Uterus (tissue), 4 donors: Measurements from ENCODE around the gene SLC9A1. TPM values are rescaled to one million over a fixed set of nuclear protein-coding genes. Genes with fewer than 3 reads are reported as not detected.

Source experiments
- DNase-seq, 2 donors: peaks; one replicate each; pipeline ENCODE4 v3.0.0-alpha.2; 2019 to 2020
- H3K27ac ChIP-seq, 2 donors: fragments of 200-600 bp; sonication (generic); 1 replicate in 1 of 2; 2 replicates in 1 of 2; pipeline ENCODE4 v1.5.1; 2016 to 2018
- H3K27me3 ChIP-seq, 2 donors: fragments of 200-600 bp; sonication (generic); one replicate each; pipeline ENCODE4 v1.5.1; 2018 to 2019; ENCODE audit warnings: control low read depth in 1 of 2
- H3K36me3 ChIP-seq, 2 donors: fragments of 200-600 bp; sonication (generic); one replicate each; pipeline ENCODE4 v1.5.1; 2019; ENCODE audit warnings: control low read depth in 1 of 2
- H3K4me1 ChIP-seq, 2 donors: fragments of 200-600 bp; sonication (generic); one replicate each; pipeline ENCODE4 v1.5.1; 2018 to 2019; ENCODE audit warnings: control low read depth in 1 of 2
- H3K4me3 ChIP-seq, 2 donors: fragments of 200-600 bp; sonication (generic); 1 replicate in 1 of 2; 2 replicates in 1 of 2; pipeline ENCODE4 v1.5.1; 2018 to 2019; ENCODE audit warnings: mild to moderate bottlenecking in 1 of 2
- H3K9me3 ChIP-seq, 2 donors: fragments of 200-600 bp; sonication (generic); one replicate each; pipeline ENCODE4 v1.5.1; 2019; ENCODE audit warnings: control low read depth in 1 of 2
- CTCF ChIP-seq, 4 experiments: fragments of 200-600 bp in 2 of 4; fragments of 450-650 bp in 2 of 4; sonication (generic) in 2 of 4; IDR thresholded peaks; one replicate each; pipeline ENCODE4 v1.5.1; 2016 to 2019; ENCODE audit warnings: antibody characterized with exemption in 4 of 4, mild to moderate bottlenecking in 2 of 4, moderate library complexity in 1 of 4
- POLR2A ChIP-seq, 2 donors: fragments of 450-650 bp; IDR thresholded peaks; one replicate each; pipeline ENCODE4 v1.6.1; 2016; ENCODE audit warnings: antibody characterized with exemption in 2 of 2, mild to moderate bottlenecking in 1 of 2, moderate library complexity in 1 of 2
- intact Hi-C: fragments of 100-400 bp; cut with DNase I; formaldehyde crosslinking; loops from one replicate; pipeline ENCODE4 v1.15.1; 2023; ENCODE audit warnings: low total_unique reads
- total RNA-seq, 4 donors: library from RNA; depleted of rRNA in 3 of 4; stranded (reverse); fragments of >200 nt in 3 of 4; gene quantifications; one replicate each; pipeline versions ENCODE4 v1.1.0 to v1.2.4, GENCODE V29; 2014 to 2023
- donor health status: DM: yes; HTN: yes; CAD: no.

The SLC9A1 gene
- total RNA-seq, 4 donors from 2014 or later = 3.1 to 33.6 (median 18.4) TPM

- H3K4me1 ChIP-seq = no peaks in the 10 kb centered on the region
- TF ChIP-seq CTCF (IDR thresholded peaks at IDR 0.05) (no peak), POLR2A (IDR thresholded peaks at IDR 0.05) (no peak)
- H3K4me3 ChIP-seq = no peak overlapping the region
- H3K36me3 ChIP-seq = no peaks in the 10 kb centered on the region
- no peak overlapping the region for H3K27ac ChIP-seq
- no peak for DNase-seq
- no peaks in the 10 kb centered on the region for H3K9me3 ChIP-seq
- no peaks in the 10 kb centered on the region for H3K27me3 ChIP-seq
- intact Hi-C loops = loop anchor here (5.0 kb wide), 1 partner anchor 99 kb away; no protein-coding TSS in a partner anchor
Measured at GRCh38 chr1:27086628-27087027, 68.3 kb downstream of the SLC9A1 start.

- Histone ChIP-seq H3K4me1 (no peaks in the 10 kb centered on the region), H3K27ac (no peak overlapping the region), H3K9me3 (no peaks in the 10 kb centered on the region), H3K27me3 (no peaks in the 10 kb centered on the region), H3K36me3 (no peaks in the 10 kb centered on the region), H3K4me3 (no peak overlapping the region)
- DNase-seq = no peak
- TF ChIP-seq POLR2A (IDR thresholded peaks at IDR 0.05) (no peak), CTCF (IDR thresholded peaks at IDR 0.05) (no peak)
- intact Hi-C loops = loop anchor here (5.0 kb wide), 1 partner anchor 99 kb away; no protein-coding TSS in a partner anchor
Measured at GRCh38 chr1:27086026-27086425, 68.9 kb downstream of the SLC9A1 start.

GRCh38 chr1:27084107-27084506 is 70.8 kb downstream of the SLC9A1 start:
- H3K27ac ChIP-seq = no peak overlapping the region
- no peaks in the 10 kb centered on the region for H3K9me3 ChIP-seq
- TF ChIP-seq CTCF (IDR thresholded peaks at IDR 0.05) (no peak), POLR2A (IDR thresholded peaks at IDR 0.05) (no peak)
- intact Hi-C loops = no loop called here
- no peaks in the 10 kb centered on the region for H3K4me1 ChIP-seq
- H3K36me3 ChIP-seq = no peaks in the 10 kb centered on the region
- H3K4me3 ChIP-seq = no peak overlapping the region
- no peak for DNase-seq
- no peaks in the 10 kb centered on the region for H3K27me3 ChIP-seq

- H3K27me3 ChIP-seq = no peaks in the 10 kb centered on the region
- DNase-seq = no peak
- no peak for TF ChIP-seq CTCF (IDR thresholded peaks at IDR 0.05)
- TF ChIP-seq POLR2A (IDR thresholded peaks at IDR 0.05) = no peak
- H3K9me3 ChIP-seq = no peaks in the 10 kb centered on the region
- no peak overlapping the region for H3K4me3 ChIP-seq
- no peaks in the 10 kb centered on the region for H3K4me1 ChIP-seq
- no peak overlapping the region for H3K27ac ChIP-seq
- no peaks in the 10 kb centered on the region for H3K36me3 ChIP-seq
- intact Hi-C loops = no loop called here
Measured at GRCh38 chr1:27077968-27078367, 77.0 kb downstream of the SLC9A1 start.

GRCh38 chr1:27076803-27077202 is 78.1 kb downstream of the SLC9A1 start:
- Histone ChIP-seq H3K27ac (no peak overlapping the region), H3K9me3 (no peaks in the 10 kb centered on the region), H3K27me3 (no peaks in the 10 kb centered on the region), H3K4me1 (no peaks in the 10 kb centered on the region), H3K36me3 (no peaks in the 10 kb centered on the region), H3K4me3 (no peak overlapping the region)
- intact Hi-C loops = no loop called here
- TF ChIP-seq CTCF (IDR thresholded peaks at IDR 0.05) (no peak), POLR2A (IDR thresholded peaks at IDR 0.05) (no peak)
- no peak for DNase-seq
